ENCODE data around the gene TNRC18.

DNA sequence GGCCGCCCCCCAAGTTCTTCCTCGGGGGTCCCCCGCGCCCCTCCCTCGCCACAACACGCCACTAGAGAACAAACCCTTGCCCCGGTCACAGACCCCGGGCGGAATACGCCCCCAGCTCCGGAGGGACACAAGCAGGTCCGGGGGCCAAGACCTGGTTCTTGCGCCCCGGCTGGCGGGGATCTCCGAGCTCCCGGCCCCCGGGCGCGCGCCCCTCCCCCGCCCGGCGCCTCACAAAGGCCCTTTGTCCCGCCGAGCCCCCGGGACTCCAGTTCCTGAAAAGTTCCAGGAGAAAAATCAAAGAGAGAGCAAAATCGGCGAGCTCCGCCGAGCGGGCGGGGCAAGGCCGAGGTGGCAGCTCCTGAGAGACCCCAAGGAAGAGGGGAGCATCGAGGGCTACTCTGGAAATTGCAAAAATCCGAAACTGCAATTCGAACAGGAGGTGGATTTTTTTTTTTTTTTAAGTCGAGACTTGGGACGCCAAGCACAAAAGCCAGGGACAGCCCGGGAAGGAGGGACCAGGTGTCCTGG is 4.0 kb downstream of the TNRC18 start:
- TF ChIP-seq EZH2 (IDR thresholded peaks at IDR 0.05): no peak
- no peak for TF ChIP-seq POLR2AphosphoS5 (IDR thresholded peaks at IDR 0.05; ENCODE audit: borderline replicate concordance, low read depth, low read length)
- TF ChIP-seq FOXP2 (optimal IDR thresholded peaks at IDR 0.05; ENCODE audit: control extremely low read depth, extremely low read length, insufficient read depth): no peak

All from SK-N-MC (cell line).